Measurements from ENCODE around the gene RSU1.

- TF ChIP-seq CTCF (IDR thresholded peaks at IDR 0.05; ENCODE audit: borderline replicate concordance, extremely low read depth, low read length, poor library complexity, severe bottlenecking) (no peak), EZH2 (IDR thresholded peaks at IDR 0.05; ENCODE audit: borderline replicate concordance, low read depth, low read length, severe bottlenecking) (no peak)
Observed at GRCh38 chr10:16732376-16732775, 84.8 kb downstream of the RSU1 start.
